OCI-LY3 (cell line): ENCODE measurements around the gene MACROD2.

Experiments used
- H2AFZ ChIP-seq: fragments of 200-600, 300-600 bp; shearing (Covaris generic); 2 replicates; pipeline ENCODE4 v1.6.0; 2014; ENCODE audit warnings: antibody characterized with exemption, low read depth, low read length
- H3K27ac ChIP-seq: fragments of 200-600, 300-600 bp; sonication (generic); 2 replicates; pipeline ENCODE4 v1.5.1; 2014; ENCODE audit warnings: mild to moderate bottlenecking, low read length, moderate library complexity, mixed read lengths
- H3K27me3 ChIP-seq: fragments of 200-600, 300-600 bp; sonication (generic); 2 replicates; pipeline ENCODE4 v1.6.1; 2014; ENCODE audit warnings: low read depth, low read length, mixed read lengths
- H3K36me3 ChIP-seq: fragments of 200-600, 300-600 bp; sonication (generic); replicated peaks from 2 replicates; pipeline ENCODE3; 2014; ENCODE audit warnings: low read depth, low read length, mixed read lengths
- H3K4me1 ChIP-seq: fragments of 300-600, 200-600 bp; sonication (generic); 2 replicates; pipeline ENCODE4 v1.6.1; 2014; ENCODE audit warnings: low read length, mixed read lengths
- H3K4me2 ChIP-seq: fragments of 200-600, 300-600 bp; sonication (generic); 2 replicates; pipeline ENCODE4 v1.6.1; 2014; ENCODE audit warnings: low read length, mixed read lengths
- H3K4me3 ChIP-seq: fragments of 300-600, 200-600 bp; sonication (generic); 2 replicates; pipeline ENCODE4 v1.5.1; 2014; ENCODE audit warnings: antibody characterized with exemption, mild to moderate bottlenecking, low read length, moderate library complexity
- H3K79me2 ChIP-seq: fragments of 300-600, 200-600 bp; shearing (Covaris generic); 2 replicates; pipeline ENCODE4 v1.6.1; 2014; ENCODE audit warnings: mild to moderate bottlenecking, low read length, mixed read lengths
- H3K9ac ChIP-seq: fragments of 300-600, 200-600 bp; shearing (Covaris generic); 2 replicates; pipeline ENCODE4 v1.6.0; 2014; ENCODE audit warnings: mild to moderate bottlenecking, low read length, moderate library complexity
- H3K9me3 ChIP-seq: fragments of 200-600, 300-600 bp; shearing (Covaris generic); 2 replicates; pipeline ENCODE4 v1.6.1; 2014; ENCODE audit warnings: low read length, mixed read lengths; ENCODE audit not compliant: insufficient read depth
- H4K20me1 ChIP-seq: fragments of 200-600, 300-600 bp; sonication (generic); 2 replicates; pipeline ENCODE4 v1.6.1; 2016; ENCODE audit warnings: low read length, mixed read lengths; ENCODE audit not compliant: insufficient read depth
- EZH2phosphoT487 ChIP-seq: fragments of 200-600 bp; shearing (Covaris generic); IDR thresholded peaks from 2 replicates; pipeline ENCODE4 v1.6.1; 2018; ENCODE audit warnings: antibody characterized with exemption, mixed run types, low read depth
- TF ChIP-seq, protein P1 (sequence below): fragments of 200-600, 300-600 bp; sonication (generic); IDR thresholded peaks from 2 replicates; pipeline ENCODE4 v1.5.1; 2014; ENCODE audit warnings: antibody characterized with exemption, low read length, low read depth

The MACROD2 gene

DNA sequence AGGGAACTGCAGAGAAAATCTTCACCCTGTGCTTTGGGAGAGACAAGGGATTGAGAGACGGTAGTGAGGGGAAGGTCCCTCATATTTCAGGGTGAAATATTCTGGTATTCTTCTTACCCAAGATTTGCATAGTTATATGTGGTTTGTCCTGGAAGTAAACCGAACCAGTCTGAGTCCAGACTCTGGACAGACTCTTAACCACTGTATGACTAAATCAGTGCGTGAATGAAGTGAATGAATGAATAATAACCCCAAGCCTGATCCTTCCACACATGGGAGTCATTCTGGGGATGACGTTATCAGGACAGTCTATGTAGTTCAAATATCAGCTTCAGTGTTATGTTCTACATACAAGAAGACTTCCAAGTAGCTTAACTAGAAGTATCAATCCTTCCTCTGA is 1887.2 kb downstream of the MACROD2 start:
- peaks cover 21% of the 10 kb centered on the region for H3K4me1 ChIP-seq
- peaks cover 12% of the 10 kb centered on the region; the same call in 1 of the 2 replicates for H3K9me3 ChIP-seq
- H4K20me1 ChIP-seq = no peaks in the 10 kb centered on the region
- H3K4me3 ChIP-seq = no peak overlapping the region
- H3K4me2 ChIP-seq = no peak overlapping the region
- H3K9ac ChIP-seq = no peak overlapping the region
- H3K27me3 ChIP-seq = no peaks in the 10 kb centered on the region
- H2AFZ ChIP-seq = no peak overlapping the region
- H3K36me3 ChIP-seq = peaks cover 36% of the 10 kb centered on the region
- no peak overlapping the region for H3K27ac ChIP-seq
- H3K79me2 ChIP-seq = no peaks in the 10 kb centered on the region
- no peak for TF ChIP-seq EZH2phosphoT487
- TF ChIP-seq, protein P1, sequence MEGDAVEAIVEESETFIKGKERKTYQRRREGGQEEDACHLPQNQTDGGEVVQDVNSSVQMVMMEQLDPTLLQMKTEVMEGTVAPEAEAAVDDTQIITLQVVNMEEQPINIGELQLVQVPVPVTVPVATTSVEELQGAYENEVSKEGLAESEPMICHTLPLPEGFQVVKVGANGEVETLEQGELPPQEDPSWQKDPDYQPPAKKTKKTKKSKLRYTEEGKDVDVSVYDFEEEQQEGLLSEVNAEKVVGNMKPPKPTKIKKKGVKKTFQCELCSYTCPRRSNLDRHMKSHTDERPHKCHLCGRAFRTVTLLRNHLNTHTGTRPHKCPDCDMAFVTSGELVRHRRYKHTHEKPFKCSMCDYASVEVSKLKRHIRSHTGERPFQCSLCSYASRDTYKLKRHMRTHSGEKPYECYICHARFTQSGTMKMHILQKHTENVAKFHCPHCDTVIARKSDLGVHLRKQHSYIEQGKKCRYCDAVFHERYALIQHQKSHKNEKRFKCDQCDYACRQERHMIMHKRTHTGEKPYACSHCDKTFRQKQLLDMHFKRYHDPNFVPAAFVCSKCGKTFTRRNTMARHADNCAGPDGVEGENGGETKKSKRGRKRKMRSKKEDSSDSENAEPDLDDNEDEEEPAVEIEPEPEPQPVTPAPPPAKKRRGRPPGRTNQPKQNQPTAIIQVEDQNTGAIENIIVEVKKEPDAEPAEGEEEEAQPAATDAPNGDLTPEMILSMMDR = no peak

DNA sequence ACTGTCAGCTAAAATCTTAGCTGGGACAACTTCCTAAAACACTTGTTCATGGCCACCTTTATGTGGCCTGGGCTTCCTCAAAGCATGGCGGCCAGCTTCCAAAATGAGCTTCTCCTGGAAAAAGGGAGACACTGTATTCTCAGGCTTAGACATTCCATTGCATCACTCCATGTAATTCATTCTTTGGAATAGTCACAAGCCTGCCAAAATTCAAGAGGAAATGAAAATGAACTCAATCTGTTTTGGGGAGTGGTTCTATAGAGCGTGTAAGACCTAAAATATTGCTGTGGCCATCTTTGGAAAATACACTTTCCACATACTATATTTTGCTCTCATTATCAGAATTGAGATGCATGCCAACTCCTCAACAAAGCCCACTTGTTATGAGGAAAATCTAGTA is 1890.9 kb downstream of the MACROD2 start:
- Histone ChIP-seq H2AFZ (no peak overlapping the region), H4K20me1 (no peaks in the 10 kb centered on the region; the same call in 1 of the 2 replicates), H3K36me3 (peaks cover 71% of the 10 kb centered on the region), H3K4me3 (no peak overlapping the region), H3K4me1 (peaks cover 24% of the 10 kb centered on the region), H3K9me3 (peaks cover under 1% of the 10 kb centered on the region; the same call in 1 of the 2 replicates), H3K4me2 (no peak overlapping the region), H3K27ac (no peak overlapping the region), H3K79me2 (no peaks in the 10 kb centered on the region), H3K27me3 (no peaks in the 10 kb centered on the region), H3K9ac (no peak overlapping the region)
- no peak for TF ChIP-seq EZH2phosphoT487
- TF ChIP-seq, protein P1 = no peak

DNA sequence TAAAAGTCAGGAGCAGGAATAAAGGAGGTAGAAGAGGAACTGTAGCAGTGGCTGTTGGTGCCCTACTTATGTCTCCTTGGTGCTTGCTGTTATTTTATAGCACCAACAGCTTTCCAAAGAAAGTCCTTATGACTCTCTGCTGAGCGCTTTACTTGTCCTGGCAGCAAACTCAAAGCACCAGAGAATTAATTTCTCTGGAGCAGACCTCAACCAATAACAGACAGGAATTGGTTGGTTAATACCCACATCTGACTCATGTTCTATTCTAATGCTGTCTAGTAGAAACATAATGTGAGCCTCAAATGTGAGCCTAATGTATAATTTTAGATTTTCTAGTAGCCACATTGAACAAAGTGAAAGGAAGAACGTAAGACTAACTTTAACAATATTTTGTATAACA is 1892.1 kb downstream of the MACROD2 start:
- H3K4me3 ChIP-seq = no peak overlapping the region
- peaks cover 24% of the 10 kb centered on the region for H3K4me1 ChIP-seq
- no peak overlapping the region for H3K9ac ChIP-seq
- H4K20me1 ChIP-seq = no peaks in the 10 kb centered on the region; the same call in 1 of the 2 replicates
- TF ChIP-seq, protein P1 = no peak
- TF ChIP-seq EZH2phosphoT487 = no peak
- H2AFZ ChIP-seq = no peak overlapping the region
- H3K27me3 ChIP-seq = no peaks in the 10 kb centered on the region
- no peak overlapping the region for H3K27ac ChIP-seq
- H3K79me2 ChIP-seq = no peaks in the 10 kb centered on the region
- no peak overlapping the region for H3K4me2 ChIP-seq
- peaks cover 79% of the 10 kb centered on the region for H3K36me3 ChIP-seq
- H3K9me3 ChIP-seq = no peaks in the 10 kb centered on the region

DNA sequence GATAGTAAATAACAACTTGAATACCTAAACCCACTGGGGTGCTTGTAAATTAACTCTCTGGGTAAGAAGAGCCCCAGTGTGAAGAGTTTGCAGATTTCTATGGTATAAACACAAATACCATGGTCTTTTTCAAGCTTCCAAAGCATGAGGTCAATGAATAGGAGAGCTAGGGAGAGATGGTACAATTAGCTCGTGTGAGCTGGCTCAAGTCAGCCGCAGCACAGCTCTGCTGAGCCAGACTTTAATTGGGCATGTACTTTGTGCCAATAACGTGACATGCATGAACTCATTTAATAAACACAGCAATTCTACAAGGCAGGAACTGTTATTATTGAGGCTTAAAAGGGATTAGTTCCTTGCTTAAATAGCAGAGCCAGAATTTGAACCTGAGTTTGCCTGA is 1893.7 kb downstream of the MACROD2 start:
- Histone ChIP-seq H3K4me1 (peaks cover 20% of the 10 kb centered on the region), H2AFZ (no peak overlapping the region), H3K79me2 (no peaks in the 10 kb centered on the region), H3K9me3 (no peaks in the 10 kb centered on the region), H3K36me3 (peaks cover 94% of the 10 kb centered on the region), H3K27ac (no peak overlapping the region), H3K4me2 (no peak overlapping the region), H4K20me1 (no peaks in the 10 kb centered on the region; the same call in 1 of the 2 replicates), H3K9ac (no peak overlapping the region), H3K27me3 (no peaks in the 10 kb centered on the region), H3K4me3 (no peak overlapping the region)
- TF ChIP-seq EZH2phosphoT487 = no peak
- TF ChIP-seq, protein P1 = no peak
